ENCODE measurements around the gene OR51B2. TPM values are rescaled to one million over a fixed set of nuclear protein-coding genes. Genes with fewer than 3 reads are reported as not detected.

The OR51B2 gene
- total RNA-seq, 1 experiment from 2014 or later = 17.1 TPM

GRCh38 chr11:5290106-5290505 is 34.0 kb downstream of the OR51B2 start:
- intact Hi-C loops (cut with micrococcal nuclease) = loop anchor here (5.0 kb wide), 3 partner anchors 168 to 663 kb away; partner anchors contain the start of gene OR52N2
- POLR2A ChIA-PET = no interaction called here
- BruUV-seq (replicated peaks) = no TSS peak

More at GRCh38 chr11:5290106-5290505, 34.0 kb downstream of the OR51B2 start:
- TF ChIP-seq ATF3 (IDR thresholded peaks at IDR 0.05) = no peak
- no peak for TF ChIP-seq SIN3A (IDR thresholded peaks at IDR 0.05; ENCODE audit: low read depth)
- TF ChIP-seq REST (IDR thresholded peaks at IDR 0.05; ENCODE audit: low read depth) = no peak
- TF ChIP-seq POLR2A (IDR thresholded peaks at IDR 0.05; ENCODE audit: borderline replicate concordance, extremely low read depth, insufficient read depth, insufficient read length) = no peak
- TF ChIP-seq JUND (IDR thresholded peaks at IDR 0.05) = no peak
- TF ChIP-seq MAX (IDR thresholded peaks at IDR 0.05) = no peak
- no peak for TF ChIP-seq SRF (IDR thresholded peaks at IDR 0.05; ENCODE audit: low read depth)
- TF ChIP-seq CEBPB (IDR thresholded peaks at IDR 0.05; ENCODE audit: low read depth) = no peak
- TF ChIP-seq EZH2phosphoT487 (IDR thresholded peaks at IDR 0.05; ENCODE audit: borderline replicate concordance) = no peak
- TF ChIP-seq YY1 (IDR thresholded peaks at IDR 0.05; ENCODE audit: extremely low read depth, insufficient replicate concordance, low read depth, low read length) = no peak
- no peak for TF ChIP-seq EZH2 (IDR thresholded peaks at IDR 0.05)
- no peak for TF ChIP-seq ZBTB33 (IDR thresholded peaks at IDR 0.05; ENCODE audit: extremely low read depth, insufficient replicate concordance, low read length)
- TF ChIP-seq ELF1 (IDR thresholded peaks at IDR 0.05; ENCODE audit: borderline replicate concordance, low read depth) = no peak
- no peak for TF ChIP-seq RAD21 (IDR thresholded peaks at IDR 0.05; ENCODE audit: low read depth)
- TF ChIP-seq EGR1 (IDR thresholded peaks at IDR 0.05; ENCODE audit: low read depth) = no peak
- no peak for TF ChIP-seq CTCF (IDR thresholded peaks at IDR 0.05 in 2 of 3, conservative IDR thresholded peaks at IDR 0.05 in 1 of 3; ENCODE audit: borderline replicate concordance in 1 of 3, insufficient read depth in 1 of 3, low read depth in 2 of 3, low read length in 2 of 3)
- Histone ChIP-seq H3K4me1 (ENCODE audit: control insufficient read depth in 1 of 2, insufficient read depth in 2 of 2, low read length in 2 of 2) (peaks cover 0 to 5% of the 10 kb centered on the region in 2 experiments; a peak in 1 of 4 replicates), H3K9ac (ENCODE audit: low read length) (no peak overlapping the region), H3K36me3 (ENCODE audit: control insufficient read depth in 1 of 2, insufficient read depth in 2 of 2, low read length in 2 of 2) (no peaks in the 10 kb centered on the region), H3K9me3 (ENCODE audit: control insufficient read depth in 1 of 2, insufficient read depth in 1 of 2, low read depth in 1 of 2, low read length in 2 of 2) (no peaks in the 10 kb centered on the region), H3K27ac (ENCODE audit: low read depth, low read length) (no peak overlapping the region), H2AFZ (ENCODE audit: low read depth, low read length, poor library complexity, severe bottlenecking) (no peak overlapping the region), H3K79me2 (ENCODE audit: insufficient read depth, low read length) (no peaks in the 10 kb centered on the region), H3K4me2 (ENCODE audit: low read length) (no peak overlapping the region), H3K27me3 (ENCODE audit: insufficient read depth, low read length) (no peaks in the 10 kb centered on the region), H4K20me1 (ENCODE audit: insufficient read depth) (no peaks in the 10 kb centered on the region; the same call in 1 of the 2 replicates), H3K4me3 (replicated peaks in 1 of 2; ENCODE audit: low read depth in 1 of 2, low read length in 2 of 2) (no peak overlapping the region), H3K9me2 (ENCODE audit: insufficient read depth) (no peaks in the 10 kb centered on the region)
- DNase-seq (ENCODE audit: low read depth, low spot score) (no peak), ATAC-seq (no peak)
- ChIA-PET CTCF (no interaction called here), RAD21 (ENCODE audit: low non-redundant PET in 1 of 2, low total read pairs in 2 of 2, uncharacterized antibody in 2 of 2, unreplicated experiment in 2 of 2) (no interaction called here)

Measured in HCT116 (cell line).